GM12878 (cell line): ENCODE measurements around the gene CD40LG. TPM values are rescaled to one million over a fixed set of nuclear protein-coding genes. Genes with fewer than 3 reads are reported as not detected.
A peak's percentile ranks its signal among the peaks of the same experiment; 100 is the strongest.

Source experiments
- ATF2 ChIP-seq: IDR thresholded peaks from 2 replicates; pipeline ENCODE4 v1.6.1; 2012; ENCODE audit warnings: low read length, inconsistent platforms
- ATF7 ChIP-seq: fragments of 450-650 bp; IDR thresholded peaks from 2 replicates; pipeline ENCODE4 v1.6.1; 2016; ENCODE audit warnings: low read depth, mild to moderate bottlenecking
- BCLAF1 ChIP-seq: fragments of 450-650 bp; IDR thresholded peaks from 2 replicates; pipeline ENCODE4 v1.6.1; 2017; ENCODE audit warnings: antibody characterized with exemption, mild to moderate bottlenecking, moderate library complexity
- BRCA1 ChIP-seq: IDR thresholded peaks from 2 replicates; pipeline ENCODE4 v1.6.1; 2011; ENCODE audit warnings: low read depth, low read length, improper control_type of control experiment
- CBFB ChIP-seq: IDR thresholded peaks from 2 replicates; pipeline ENCODE4 v1.6.1; 2016; ENCODE audit warnings: antibody characterized with exemption, low read depth
- FOS ChIP-seq: IDR thresholded peaks from 3 replicates; pipeline ENCODE4 v1.6.1; 2011; ENCODE audit warnings: borderline replicate concordance; ENCODE audit not compliant: insufficient read length; ENCODE audit errors: extremely low read depth
- FOXK2 ChIP-seq: fragments of 450-650 bp; IDR thresholded peaks from 2 replicates; pipeline ENCODE4 v1.6.1; 2017; ENCODE audit warnings: mild to moderate bottlenecking, moderate library complexity
- GABPA ChIP-seq: IDR thresholded peaks from 2 replicates; pipeline ENCODE4 v1.6.1; 2014; ENCODE audit warnings: antibody characterized with exemption, low read depth, mild to moderate bottlenecking, inconsistent platforms
- HSF1 ChIP-seq: fragments of 150-350 bp; IDR thresholded peaks from 2 replicates; pipeline ENCODE4 v1.6.1; 2014; ENCODE audit warnings: mild to moderate bottlenecking, low read depth, low read length
- IKZF2 ChIP-seq, 2 experiments: fragments of 450-650 bp; IDR thresholded peaks; 2 replicates each; pipeline ENCODE4 v1.6.1; 2017; ENCODE audit warnings: mild to moderate bottlenecking in 2 of 2, moderate library complexity in 2 of 2
- IRF4 ChIP-seq: IDR thresholded peaks from 2 replicates; pipeline ENCODE4 v1.6.1; 2011; ENCODE audit warnings: low read depth, low read length
- NR2C2 ChIP-seq: IDR thresholded peaks from 2 replicates; pipeline ENCODE4 v1.6.1; 2011; ENCODE audit warnings: borderline replicate concordance, low read depth; ENCODE audit not compliant: control insufficient read depth, insufficient read length
- PBX3 ChIP-seq: IDR thresholded peaks from 2 replicates; pipeline ENCODE4 v1.6.1; 2011; ENCODE audit warnings: mild to moderate bottlenecking, low read depth, low read length, moderate library complexity; ENCODE audit not compliant: insufficient replicate concordance
- RAD21 ChIP-seq: IDR thresholded peaks from 2 replicates; pipeline ENCODE4 v1.6.1; 2011; ENCODE audit warnings: mild to moderate bottlenecking, low read depth, low read length, moderate library complexity; ENCODE audit not compliant: insufficient read depth
- SIX5 ChIP-seq: IDR thresholded peaks from 2 replicates; pipeline ENCODE4 v1.6.1; 2011; ENCODE audit warnings: mild to moderate bottlenecking, low read depth, low read length, moderate library complexity; ENCODE audit not compliant: severe bottlenecking
- SMC3 ChIP-seq: IDR thresholded peaks from 2 replicates; pipeline ENCODE4 v1.6.1; 2011; ENCODE audit warnings: low read length, improper control_type of control experiment, borderline replicate concordance
- SP1 ChIP-seq: IDR thresholded peaks from one replicate; pipeline ENCODE4 v1.6.1; 2011; ENCODE audit warnings: low read depth, low read length
- STAT1 ChIP-seq: fragments of 450-650 bp; conservative IDR thresholded peaks from 2 replicates; pipeline ENCODE4 v1.6.1; 2014; ENCODE audit warnings: antibody characterized with exemption, mild to moderate bottlenecking
- YY1 ChIP-seq: IDR thresholded peaks from 2 replicates; pipeline ENCODE4 v1.6.1; 2011; ENCODE audit warnings: low read depth, mild to moderate bottlenecking, low read length
- ZNF592 ChIP-seq: fragments of 450-650 bp; IDR thresholded peaks from 2 replicates; pipeline ENCODE4 v1.6.1; 2017; ENCODE audit warnings: mild to moderate bottlenecking, moderate library complexity
- polyA plus RNA-seq, 11 experiments: library from polyadenylated mRNA; depleted of rRNA in 4 of 11; unstranded in 6 of 11; stranded (reverse) in 5 of 11; fragments of >200 nt; fragmentation: Nextera tagmentation in 4 of 11; fragmentation: Illumina TruSeq in 1 of 11; extraction: Ambion mirVana in 4 of 11; extraction: Trizol in 1 of 11; gene quantifications; 1 replicate in 1 of 11; 2 replicates in 10 of 11; pipeline versions ENCODE4 v1.2.1 to v1.2.3, GENCODE V29; 2011 to 2016; ENCODE audit warnings: inconsistent platforms in 2 of 11, missing spikeins in 2 of 11, low read depth in 1 of 11
- total RNA-seq, 4 experiments: library from RNA; depleted of rRNA in 3 of 4; stranded (reverse); fragments of >200 nt in 3 of 4; fragmentation: Illumina TruSeq in 1 of 4; extraction: Trizol in 1 of 4; gene quantifications; 2 replicates each; pipeline versions ENCODE4 v1.2.1 to v1.2.3, GENCODE V29; 2013 to 2021

Gene CD40LG
- total and polyA plus RNA-seq, 10 of the 15 experiments (the other 5 are each of a cell fraction or from before 2014, with no cell fraction given): 0.04 to 0.21 (median 0.11) TPM; not detected in 6

GRCh38 chrX:136608295-136608933 is 39.5 kb upstream of the CD40LG start (continued):
- TF ChIP-seq HSF1 (no peak), RAD21 (peak; percentile 64), CBFB (no peak), BRCA1 (no peak), IRF4 (no peak), BCLAF1 (no peak), SMC3 (peak; percentile 65; the same call in 1 of the 2 replicates), ZNF592 (no peak), ATF2 (no peak), GABPA (no peak), PBX3 (no peak), NR2C2 (no peak), YY1 (no peak), ATF7 (no peak), STAT1 (no peak), IKZF2 (IDR thresholded peaks at IDR 0.05) (no peak), SP1 (no peak), FOXK2 (no peak), FOS (no peak), SIX5 (no peak)
